HG03159 (cell line): Measurements from ENCODE around the gene DMTF1.
A peak's percentile ranks its signal among the peaks of the same experiment; 100 is the strongest.
"Not testable (repeated sequence)": the region's sequence is repeated elsewhere in the genome, so short reads cannot be mapped to it uniquely, and the experiment has no call there.

Experiments
- ATAC-seq: cut with Tn5 transposase; IDR thresholded peaks from one replicate; pipeline ENCODE4 v1.9.1; 2021; ENCODE audit warnings: mild to moderate bottlenecking, moderate library complexity; ENCODE audit not compliant: unreplicated experiment

Gene DMTF1

GRCh38 chr7:87152112-87152896 is at the start of gene DMTF1:
Gene DMTF1, plus strand, starts transcription at chr7:87152453. Its CDS starts 12,489 bp downstream, at chr7:87164942.
- ATAC-seq = peak; percentile 85

GRCh38 chr7:87105401-87105800 is 46.9 kb upstream of the DMTF1 start:
- no peak for ATAC-seq

GRCh38 chr7:87106974-87107612 is 45.2 kb upstream of the DMTF1 start:
- no peak for ATAC-seq

- no peak for ATAC-seq
Measured at GRCh38 chr7:87107949-87108776, 44.1 kb upstream of the DMTF1 start.

GRCh38 chr7:87110778-87111177 is 41.5 kb upstream of the DMTF1 start:
- no peak for ATAC-seq

GRCh38 chr7:87111877-87112276 is 40.4 kb upstream of the DMTF1 start:
- no peak for ATAC-seq

- no peak for ATAC-seq
Measured at GRCh38 chr7:87113077-87113476, 39.2 kb upstream of the DMTF1 start.

GRCh38 chr7:87113904-87114303 is 38.3 kb upstream of the DMTF1 start:
- ATAC-seq = not testable (repeated sequence)

- not testable (repeated sequence) for ATAC-seq
Measured at GRCh38 chr7:87115772-87116171, 36.5 kb upstream of the DMTF1 start.

GRCh38 chr7:87116315-87116714 is 35.9 kb upstream of the DMTF1 start:
- ATAC-seq = peak; percentile 65

GRCh38 chr7:87119581-87119980 is 32.7 kb upstream of the DMTF1 start:
- ATAC-seq = no peak

- ATAC-seq = no peak
Measured at GRCh38 chr7:87123105-87123504, 29.1 kb upstream of the DMTF1 start.

GRCh38 chr7:87127019-87127418 is 25.2 kb upstream of the DMTF1 start:
- no peak for ATAC-seq

- no peak for ATAC-seq
Measured at GRCh38 chr7:87128861-87129267, 23.4 kb upstream of the DMTF1 start.

- no peak for ATAC-seq
Measured at GRCh38 chr7:87129332-87129731, 22.9 kb upstream of the DMTF1 start.

- peak; percentile 97 for ATAC-seq
Measured at GRCh38 chr7:87129848-87130247, 22.4 kb upstream of the DMTF1 start.

- ATAC-seq = no peak
Measured at GRCh38 chr7:87131771-87132170, 20.5 kb upstream of the DMTF1 start.

- ATAC-seq = no peak
Measured at GRCh38 chr7:87137271-87137670, 15.0 kb upstream of the DMTF1 start.

GRCh38 chr7:87139514-87139913 is 12.7 kb upstream of the DMTF1 start:
- ATAC-seq = no peak

- no peak for ATAC-seq
Measured at GRCh38 chr7:87140271-87140748, 11.9 kb upstream of the DMTF1 start.

GRCh38 chr7:87144173-87144657 is 8.0 kb upstream of the DMTF1 start:
- ATAC-seq = peak; percentile 99
